ENCODE measurements around the gene GLI1.

- no peak for TF ChIP-seq CEBPB (IDR thresholded peaks at IDR 0.05; ENCODE audit: low read depth)
- no peak for TF ChIP-seq CTCF (IDR thresholded peaks at IDR 0.05 in 2 of 3, conservative IDR thresholded peaks at IDR 0.05 in 1 of 3; ENCODE audit: borderline replicate concordance in 1 of 3, insufficient read depth in 1 of 3, low read depth in 2 of 3, low read length in 2 of 3)
- TF ChIP-seq YY1 (IDR thresholded peaks at IDR 0.05; ENCODE audit: extremely low read depth, insufficient replicate concordance, low read depth, low read length), result no peak
- no peak for TF ChIP-seq POLR2A (IDR thresholded peaks at IDR 0.05; ENCODE audit: borderline replicate concordance, extremely low read depth, insufficient read depth, insufficient read length)
- no peak for TF ChIP-seq MAX (IDR thresholded peaks at IDR 0.05)
- TF ChIP-seq EZH2phosphoT487 (IDR thresholded peaks at IDR 0.05; ENCODE audit: borderline replicate concordance), result no peak
- no peak for TF ChIP-seq POLR2AphosphoS5 (IDR thresholded peaks at IDR 0.05; ENCODE audit: low read depth, low read length)
- TF ChIP-seq ATF3 (IDR thresholded peaks at IDR 0.05), result no peak
- no peak for TF ChIP-seq SRF (IDR thresholded peaks at IDR 0.05; ENCODE audit: low read depth)
- TF ChIP-seq TCF7L2 (IDR thresholded peaks at IDR 0.05; ENCODE audit: borderline replicate concordance, extremely low read depth, insufficient read depth, insufficient read length), result no peak
- no peak for TF ChIP-seq REST (IDR thresholded peaks at IDR 0.05; ENCODE audit: low read depth)
Measured at GRCh38 chr12:57489157-57489641, 29.6 kb downstream of the GLI1 start.

All from HCT116 (cell line).